NT2/D1 (cell line): ENCODE results near the gene PHYHIPL.

Experiments used
- SUZ12 ChIP-seq: IDR thresholded peaks from 2 replicates; pipeline ENCODE4 v1.6.1; 2011; ENCODE audit not compliant: insufficient read length, insufficient read depth; ENCODE audit errors: extremely low read depth
- ZNF274 ChIP-seq: IDR thresholded peaks from 2 replicates; pipeline ENCODE4 v1.6.1; 2011; ENCODE audit warnings: mild to moderate bottlenecking, low read depth, low read length

GRCh38 chr10:59216178-59216869 is 39.9 kb downstream of the PHYHIPL start:
- TF ChIP-seq SUZ12 (no peak), ZNF274 (no peak)
